Upper lobe of left lung (tissue), 6 donors: Measurements from ENCODE around the gene SULT2B1. TPM values are rescaled to one million over a fixed set of nuclear protein-coding genes. Genes with fewer than 3 reads are reported as not detected.
A peak's percentile ranks its signal among the peaks of the same experiment; 100 is the strongest.

Experiments
- ATAC-seq, 2 donors: fragments of 200-7000 bp; cut with Tn5 transposase; one replicate each; pipeline ENCODE4 v1.9.1; 2022; ENCODE audit warnings: mild to moderate bottlenecking in 2 of 2, moderate library complexity in 2 of 2; ENCODE audit not compliant: low FRiP score in 2 of 2
- DNase-seq, 2 donors: peaks; one replicate each; pipeline ENCODE4 v3.0.0-alpha.2; 2019 to 2020
- H3K27ac ChIP-seq, 4 donors: fragments of 200-600 bp; sonication (generic); one replicate each; pipeline ENCODE4 v1.5.1; 2016 to 2019
- H3K27me3 ChIP-seq, 4 donors: fragments of 200-600 bp; sonication (generic); one replicate each; pipeline ENCODE4 v1.5.1; 2017 to 2019
- H3K36me3 ChIP-seq, 4 donors: fragments of 200-600 bp; sonication (generic); one replicate each; pipeline ENCODE4 v1.5.1; 2016 to 2019
- H3K4me1 ChIP-seq, 4 donors: fragments of 200-600 bp; sonication (generic); one replicate each; pipeline ENCODE4 v1.5.1; 2018 to 2019
- H3K4me3 ChIP-seq, 4 donors: fragments of 200-600 bp; sonication (generic); one replicate each; pipeline ENCODE4 v1.5.1; 2017 to 2019; ENCODE audit warnings: mild to moderate bottlenecking in 2 of 4, moderate library complexity in 1 of 4
- H3K9me3 ChIP-seq, 4 donors: fragments of 200-600 bp; sonication (generic); one replicate each; pipeline ENCODE4 v1.5.1; 2018 to 2019
- CTCF ChIP-seq, 6 experiments: fragments of 450-650 bp in 4 of 6; fragments of 200-600 bp in 2 of 6; sonication (generic) in 2 of 6; IDR thresholded peaks; one replicate each; pipeline ENCODE4 v1.5.1; 2016 to 2019; ENCODE audit warnings: antibody characterized with exemption in 6 of 6
- EP300 ChIP-seq, 4 donors: sonication (generic); formaldehyde crosslinking; IDR thresholded peaks; one replicate each; pipeline ENCODE4 v1.5.1; 2017; ENCODE audit warnings: antibody characterized with exemption in 4 of 4, control low read depth in 2 of 4
- POLR2A ChIP-seq, 4 donors: fragments of 450-650 bp; IDR thresholded peaks; one replicate each; pipeline ENCODE4 v1.5.1; 2016 to 2017; ENCODE audit warnings: antibody characterized with exemption in 4 of 4, mild to moderate bottlenecking in 2 of 4
- POLR2AphosphoS5 ChIP-seq, 2 donors: sonication (generic); formaldehyde crosslinking; IDR thresholded peaks; one replicate each; pipeline ENCODE4 v1.5.1; 2017; ENCODE audit warnings: antibody characterized with exemption in 2 of 2
- WGBS, 2 donors: methylation state at CpG; one replicate each; pipeline ENCODE4 v1.1.5; 2017 to 2018; 5-methylcytosine and 5-hydroxymethylcytosine counted together
- total RNA-seq, 6 donors: library from RNA; depleted of rRNA in 4 of 6; stranded (reverse); fragments of >200 nt in 4 of 6; gene quantifications; one replicate each; pipeline versions ENCODE4 v1.1.0 to v1.2.1, GENCODE V29; 2016 to 2021
- donor health status: DM: no; HTN: no; CAD: no; lungs with moderate emphysema.
- donor health status: DM: no; HTN: yes; CAD: no; lungs with severe emphysema.

Gene SULT2B1
- total RNA-seq, 6 donors from 2014 or later: 10.5 to 19.6 (median 15.2) TPM

- 77 to 86% methylated on average over 15 to 22 of the region's 22 CpGs for WGBS, 2 donors
- Histone ChIP-seq H3K27me3 (no peaks in the 10 kb centered on the region), H3K27ac (peak overlapping the region; percentile 77 to 97 (median 93)), H3K9me3 (no peaks in the 10 kb centered on the region), H3K4me3 (peak overlapping the region in 1 of 4 donors; percentile 77), H3K36me3 (peaks cover 0 to 7% (median under 1%) of the 10 kb centered on the region in 4 donors), H3K4me1 (peaks cover 69 to 79% (median 74%) of the 10 kb centered on the region in 4 donors)
- peak in 1 of 2 donors; percentile 26 for DNase-seq
- no peak for ATAC-seq
- TF ChIP-seq EP300 (IDR thresholded peaks at IDR 0.05) (no peak), POLR2AphosphoS5 (IDR thresholded peaks at IDR 0.05) (no peak), CTCF (IDR thresholded peaks at IDR 0.05) (no peak), POLR2A (IDR thresholded peaks at IDR 0.05) (no peak)
Observed at GRCh38 chr19:48633148-48634035, 81.4 kb downstream of the SULT2B1 start.

- ATAC-seq (no peak), DNase-seq (no peak)
- peaks cover 74 to 84% (median 78%) of the 10 kb centered on the region in 4 donors for H3K4me1 ChIP-seq
- H3K27ac ChIP-seq: peak overlapping the region; percentile 77 to 97 (median 93)
- no peaks in the 10 kb centered on the region for H3K27me3 ChIP-seq
- 39 to 57% methylated on average over 7 of the region's 7 CpGs for WGBS, 2 donors
- TF ChIP-seq POLR2AphosphoS5 (IDR thresholded peaks at IDR 0.05) (no peak), EP300 (IDR thresholded peaks at IDR 0.05) (no peak), POLR2A (IDR thresholded peaks at IDR 0.05) (no peak)
- H3K9me3 ChIP-seq: no peaks in the 10 kb centered on the region
- peak overlapping the region in 2 of 4 donors; percentile 77 to 82 for H3K4me3 ChIP-seq
- H3K36me3 ChIP-seq: peaks cover 0 to 7% (median 0%) of the 10 kb centered on the region in 4 donors
Observed at GRCh38 chr19:48634036-48634342, 82.0 kb downstream of the SULT2B1 start.

GRCh38 chr19:48634424-48635262, 82.7 kb downstream of the SULT2B1 start:
- peak overlapping the region; percentile 92 to 97 (median 95) for H3K27ac ChIP-seq
- peak overlapping the region in 3 of 4 donors; percentile 66 to 82 (median 77) for H3K4me3 ChIP-seq
- H3K36me3 ChIP-seq: peaks cover 0 to 4% (median 0%) of the 10 kb centered on the region in 4 donors
- no peaks in the 10 kb centered on the region for H3K27me3 ChIP-seq
- H3K9me3 ChIP-seq: no peaks in the 10 kb centered on the region
- ATAC-seq: peak; percentile 76
- DNase-seq: peak; percentile 98 to 99
- 6 to 7% methylated on average over 15 to 34 of the region's 37 CpGs for WGBS, 2 donors
- peaks cover 74 to 85% (median 77%) of the 10 kb centered on the region in 4 donors for H3K4me1 ChIP-seq
- peak in 1 of 4 donors; percentile 82 for TF ChIP-seq EP300 (IDR thresholded peaks at IDR 0.05)
- TF ChIP-seq POLR2AphosphoS5 (IDR thresholded peaks at IDR 0.05): peak; percentile 68 to 95
- TF ChIP-seq POLR2A (IDR thresholded peaks at IDR 0.05): peak in 2 of 4 donors; percentile 39 to 85
- peak in 1 of 6 experiments; percentile 16 for TF ChIP-seq CTCF (IDR thresholded peaks at IDR 0.05)

- TF ChIP-seq EP300 (IDR thresholded peaks at IDR 0.05) (peak in 1 of 4 donors; percentile 50), CTCF (IDR thresholded peaks at IDR 0.05) (peak in 1 of 6 experiments; percentile 29), POLR2AphosphoS5 (IDR thresholded peaks at IDR 0.05) (peak in 1 of 2 donors; percentile 76), POLR2A (IDR thresholded peaks at IDR 0.05) (peak in 2 of 4 donors; percentile 77 to 79)
- Histone ChIP-seq H3K9me3 (no peaks in the 10 kb centered on the region), H3K36me3 (no peaks in the 10 kb centered on the region), H3K4me1 (peaks cover 68 to 77% (median 70%) of the 10 kb centered on the region in 4 donors), H3K27ac (peak overlapping the region; percentile 92 to 97 (median 95)), H3K27me3 (no peaks in the 10 kb centered on the region), H3K4me3 (peak overlapping the region; percentile 66 to 82 (median 78))
- peak; percentile 59 to 62 for ATAC-seq
- peak; percentile 83 to 94 for DNase-seq
- 0 to 2% methylated on average over 9 to 14 of the region's 67 CpGs for WGBS, 2 donors
Observed at GRCh38 chr19:48635263-48635965, 83.4 kb downstream of the SULT2B1 start.
